Upper lobe of right lung (tissue), 1 donor: ENCODE data around the gene CECR2. TPM values are rescaled to one million over a fixed set of nuclear protein-coding genes. Genes with fewer than 3 reads are reported as not detected.

Source experiments
- ATAC-seq: fragments of 200-7000 bp; cut with Tn5 transposase; one replicate; pipeline ENCODE4 v1.9.1; 2020; ENCODE audit warnings: mild to moderate bottlenecking, moderate library complexity
- DNase-seq: peaks from one replicate; pipeline ENCODE4 v3.0.0-alpha.2; 2020
- H3K27ac ChIP-seq: fragments of 200-600 bp; one replicate; pipeline ENCODE4 v1.8.0; 2022
- H3K27me3 ChIP-seq: fragments of 200-600 bp; one replicate; pipeline ENCODE4 v1.8.0; 2022; ENCODE audit warnings: mild to moderate bottlenecking
- H3K36me3 ChIP-seq: fragments of 200-600 bp; one replicate; pipeline ENCODE4 v1.8.0; 2022
- H3K4me1 ChIP-seq: fragments of 200-600 bp; one replicate; pipeline ENCODE4 v1.8.0; 2022
- H3K4me3 ChIP-seq: fragments of 200-600 bp; one replicate; pipeline ENCODE4 v1.8.0; 2022; ENCODE audit warnings: mild to moderate bottlenecking
- H3K9me3 ChIP-seq: fragments of 200-600 bp; one replicate; pipeline ENCODE4 v1.8.0; 2022
- intact Hi-C: fragments of 100-400 bp; cut with DNase I; formaldehyde crosslinking; loops from one replicate; pipeline ENCODE4 v1.11.0; 2022
- total RNA-seq: library from RNA; stranded (reverse); fragmentation: NEBNext Ultra II Directional; extraction: Animal tissue kit (Norgen Biotek cat#: 25700); gene quantifications from one replicate; pipeline ENCODE4 v1.2.1, GENCODE V29; 2021
- TF ChIP-seq, protein P1 (sequence below): fragments of 200-600 bp; IDR thresholded peaks from one replicate; pipeline ENCODE4 v1.8.0; 2022; ENCODE audit warnings: antibody characterized with exemption
- donor health status: DM: no; HTN: yes; CAD: no; lungs with severe emphysema.

The CECR2 gene
- total RNA-seq, 1 donor from 2014 or later, result 7.2 TPM

DNA sequence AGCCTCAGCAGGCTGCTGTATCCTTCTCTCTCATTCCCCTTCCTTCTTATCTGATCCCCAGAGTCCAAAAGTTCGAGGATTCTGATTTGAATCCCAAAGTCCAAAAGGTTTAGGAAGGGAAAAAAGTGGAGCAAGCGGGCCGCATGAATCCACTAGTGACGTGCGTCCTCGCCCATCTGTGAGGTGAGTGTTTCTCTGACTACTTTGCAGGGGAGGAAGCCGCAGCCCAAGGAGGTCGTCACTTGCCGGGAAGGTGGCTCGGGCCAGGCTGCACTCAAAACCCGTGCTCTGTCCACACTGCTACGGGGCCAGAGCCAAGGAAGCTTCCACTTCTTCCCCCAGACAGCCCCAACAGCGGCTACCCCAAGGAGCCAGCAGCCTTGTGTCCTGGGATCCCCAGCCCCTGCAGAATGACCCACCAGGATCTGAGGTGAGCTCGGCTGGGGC, 210.3 kb downstream of the CECR2 start:
- DNase-seq (no peak), ATAC-seq (no peak)
- Histone ChIP-seq H3K27ac (no peak overlapping the region), H3K4me3 (no peak overlapping the region), H3K27me3 (no peaks in the 10 kb centered on the region), H3K9me3 (no peaks in the 10 kb centered on the region), H3K4me1 (no peaks in the 10 kb centered on the region), H3K36me3 (no peaks in the 10 kb centered on the region)
- TF ChIP-seq, protein P1, sequence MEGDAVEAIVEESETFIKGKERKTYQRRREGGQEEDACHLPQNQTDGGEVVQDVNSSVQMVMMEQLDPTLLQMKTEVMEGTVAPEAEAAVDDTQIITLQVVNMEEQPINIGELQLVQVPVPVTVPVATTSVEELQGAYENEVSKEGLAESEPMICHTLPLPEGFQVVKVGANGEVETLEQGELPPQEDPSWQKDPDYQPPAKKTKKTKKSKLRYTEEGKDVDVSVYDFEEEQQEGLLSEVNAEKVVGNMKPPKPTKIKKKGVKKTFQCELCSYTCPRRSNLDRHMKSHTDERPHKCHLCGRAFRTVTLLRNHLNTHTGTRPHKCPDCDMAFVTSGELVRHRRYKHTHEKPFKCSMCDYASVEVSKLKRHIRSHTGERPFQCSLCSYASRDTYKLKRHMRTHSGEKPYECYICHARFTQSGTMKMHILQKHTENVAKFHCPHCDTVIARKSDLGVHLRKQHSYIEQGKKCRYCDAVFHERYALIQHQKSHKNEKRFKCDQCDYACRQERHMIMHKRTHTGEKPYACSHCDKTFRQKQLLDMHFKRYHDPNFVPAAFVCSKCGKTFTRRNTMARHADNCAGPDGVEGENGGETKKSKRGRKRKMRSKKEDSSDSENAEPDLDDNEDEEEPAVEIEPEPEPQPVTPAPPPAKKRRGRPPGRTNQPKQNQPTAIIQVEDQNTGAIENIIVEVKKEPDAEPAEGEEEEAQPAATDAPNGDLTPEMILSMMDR, result no peak
- intact Hi-C loops, result no loop called here

DNA sequence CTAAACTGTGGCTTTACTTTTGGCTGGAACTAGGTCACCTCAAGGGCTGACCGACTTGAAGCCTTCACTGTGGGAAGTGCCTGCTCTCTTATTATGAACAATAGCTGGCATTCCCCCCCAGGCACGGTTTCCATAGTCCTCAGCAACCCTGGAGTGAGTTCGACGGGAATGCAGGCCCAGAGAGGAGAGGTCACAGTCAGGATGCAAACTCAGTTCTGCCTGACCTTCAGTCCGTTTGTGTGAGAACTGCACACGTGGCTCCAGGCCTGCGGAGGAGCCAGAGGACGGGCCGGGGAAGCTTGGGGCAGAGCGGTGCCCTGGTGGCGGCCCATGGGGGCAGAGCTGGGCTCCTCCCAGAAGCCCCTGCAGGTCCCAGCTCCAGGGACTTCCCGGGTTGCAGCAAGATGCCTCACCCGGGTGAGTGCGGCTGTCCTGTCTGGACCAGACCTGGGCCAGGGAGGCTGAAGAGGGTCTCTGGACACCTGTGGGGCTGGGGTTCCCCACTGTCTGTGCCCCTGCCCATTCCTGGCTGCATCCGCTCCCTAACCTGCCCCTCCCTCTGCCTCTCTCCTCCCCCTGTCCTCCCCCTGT, 211.3 kb downstream of the CECR2 start:
- no peaks in the 10 kb centered on the region for H3K4me1 ChIP-seq
- intact Hi-C loops, result no loop called here
- no peak overlapping the region for H3K27ac ChIP-seq
- no peaks in the 10 kb centered on the region for H3K36me3 ChIP-seq
- no peaks in the 10 kb centered on the region for H3K9me3 ChIP-seq
- no peak overlapping the region for H3K4me3 ChIP-seq
- TF ChIP-seq, protein P1, result no peak
- H3K27me3 ChIP-seq, result no peaks in the 10 kb centered on the region
- ATAC-seq (no peak), DNase-seq (no peak)

DNA sequence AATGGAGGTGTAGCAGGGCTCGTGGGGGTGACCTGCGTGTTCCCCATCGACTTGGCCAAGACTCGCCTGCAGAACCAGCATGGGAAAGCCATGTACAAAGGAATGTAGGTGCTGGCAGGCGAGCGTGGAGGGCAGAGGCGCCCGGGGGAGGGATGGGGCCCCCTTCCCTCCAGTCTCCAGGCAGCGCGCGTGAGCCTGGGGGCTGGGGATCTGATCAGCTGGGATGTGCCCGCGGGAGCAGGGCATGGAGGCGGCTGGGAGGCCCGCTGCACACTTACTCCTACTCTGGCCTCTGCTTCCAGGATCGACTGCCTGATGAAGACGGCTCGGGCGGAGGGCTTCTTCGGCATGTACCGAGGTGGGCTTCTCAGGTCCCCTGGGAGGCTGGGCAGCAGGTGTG, 211.8 kb downstream of the CECR2 start:
- Histone ChIP-seq H3K27ac (no peak overlapping the region), H3K36me3 (no peaks in the 10 kb centered on the region), H3K27me3 (no peaks in the 10 kb centered on the region), H3K4me3 (no peak overlapping the region), H3K9me3 (no peaks in the 10 kb centered on the region), H3K4me1 (no peaks in the 10 kb centered on the region)
- DNase-seq (no peak), ATAC-seq (no peak)
- intact Hi-C loops, result no loop called here
- TF ChIP-seq, protein P1, result no peak

GRCh38 chr22:17581631-17582030, 212.4 kb downstream of the CECR2 start:
- ATAC-seq (no peak), DNase-seq (no peak)
- TF ChIP-seq, protein P1, result no peak
- no peaks in the 10 kb centered on the region for H3K9me3 ChIP-seq
- intact Hi-C loops, result no loop called here
- no peaks in the 10 kb centered on the region for H3K27me3 ChIP-seq
- no peaks in the 10 kb centered on the region for H3K36me3 ChIP-seq
- H3K27ac ChIP-seq, result no peak overlapping the region
- no peaks in the 10 kb centered on the region for H3K4me1 ChIP-seq
- no peak overlapping the region for H3K4me3 ChIP-seq

DNA sequence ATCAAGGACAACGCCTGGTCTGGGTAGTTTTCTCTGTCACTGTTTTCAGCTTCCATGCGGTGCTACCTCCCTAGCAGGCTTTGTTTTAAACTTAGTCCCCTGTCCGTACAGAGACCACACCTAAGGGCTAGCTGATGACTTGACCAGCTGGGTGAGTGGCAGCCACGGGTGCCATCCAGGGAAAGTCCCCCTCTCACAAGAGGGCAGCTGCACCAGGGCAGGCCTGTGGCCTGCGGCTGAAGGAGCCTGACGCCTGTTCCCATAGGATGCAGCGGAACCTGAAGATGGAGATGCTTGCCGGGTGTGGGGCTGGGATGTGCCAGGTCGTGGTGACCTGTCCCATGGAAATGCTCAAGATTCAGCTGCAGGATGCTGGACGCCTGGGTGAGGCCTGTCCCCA, 213.9 kb downstream of the CECR2 start:
- Histone ChIP-seq H3K27ac (no peak overlapping the region), H3K36me3 (no peaks in the 10 kb centered on the region), H3K9me3 (no peaks in the 10 kb centered on the region), H3K4me1 (no peaks in the 10 kb centered on the region), H3K4me3 (no peak overlapping the region), H3K27me3 (no peaks in the 10 kb centered on the region)
- intact Hi-C loops, result no loop called here
- ATAC-seq, result no peak
- TF ChIP-seq, protein P1, result no peak
- DNase-seq, result no peak
